ENCODE data around the gene SLC22A23. TPM values are rescaled to one million over a fixed set of nuclear protein-coding genes. Genes with fewer than 3 reads are reported as not detected.

Gene SLC22A23
- total and polyA plus RNA-seq, 12 donors, result 2.3 to 18.5 (median 5.3) TPM

DNA sequence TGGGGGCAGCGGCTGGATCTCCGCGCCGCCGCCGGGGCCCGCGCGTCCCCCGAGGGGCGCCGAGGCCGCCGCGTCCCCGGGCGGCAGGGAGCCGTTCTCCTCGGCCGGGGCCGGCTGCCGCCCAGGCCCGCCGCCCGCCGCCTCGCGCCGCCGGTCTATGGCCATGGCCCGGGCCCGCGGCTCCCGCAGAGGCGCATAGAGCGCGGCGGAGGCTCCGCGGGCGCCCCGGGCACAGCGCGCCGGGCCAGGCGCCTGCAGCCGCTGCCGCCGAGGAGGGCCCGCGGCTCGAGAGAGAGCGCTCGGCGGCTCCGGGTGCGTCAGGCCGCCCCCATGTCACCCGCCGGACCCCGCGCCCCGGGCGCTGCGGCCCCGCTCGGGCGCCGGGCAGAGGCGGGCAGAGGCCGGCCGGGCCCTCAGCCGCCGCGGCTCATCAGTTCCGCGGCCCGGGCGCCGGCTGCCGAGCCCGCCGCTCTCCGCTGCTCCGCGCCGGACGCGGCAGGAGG lies 404 bp downstream of the SLC22A23 start:
- TF ChIP-seq, protein P1, sequence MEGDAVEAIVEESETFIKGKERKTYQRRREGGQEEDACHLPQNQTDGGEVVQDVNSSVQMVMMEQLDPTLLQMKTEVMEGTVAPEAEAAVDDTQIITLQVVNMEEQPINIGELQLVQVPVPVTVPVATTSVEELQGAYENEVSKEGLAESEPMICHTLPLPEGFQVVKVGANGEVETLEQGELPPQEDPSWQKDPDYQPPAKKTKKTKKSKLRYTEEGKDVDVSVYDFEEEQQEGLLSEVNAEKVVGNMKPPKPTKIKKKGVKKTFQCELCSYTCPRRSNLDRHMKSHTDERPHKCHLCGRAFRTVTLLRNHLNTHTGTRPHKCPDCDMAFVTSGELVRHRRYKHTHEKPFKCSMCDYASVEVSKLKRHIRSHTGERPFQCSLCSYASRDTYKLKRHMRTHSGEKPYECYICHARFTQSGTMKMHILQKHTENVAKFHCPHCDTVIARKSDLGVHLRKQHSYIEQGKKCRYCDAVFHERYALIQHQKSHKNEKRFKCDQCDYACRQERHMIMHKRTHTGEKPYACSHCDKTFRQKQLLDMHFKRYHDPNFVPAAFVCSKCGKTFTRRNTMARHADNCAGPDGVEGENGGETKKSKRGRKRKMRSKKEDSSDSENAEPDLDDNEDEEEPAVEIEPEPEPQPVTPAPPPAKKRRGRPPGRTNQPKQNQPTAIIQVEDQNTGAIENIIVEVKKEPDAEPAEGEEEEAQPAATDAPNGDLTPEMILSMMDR (IDR thresholded peaks at IDR 0.05), result no peak
- TF ChIP-seq POLR2A (IDR thresholded peaks at IDR 0.05), result no peak
- H3K9me3 ChIP-seq (replicated peaks in 1 of 3), result no peaks in the 10 kb centered on the region
- no peaks in the 10 kb centered on the region for H3K27me3 ChIP-seq
- H3K4me3 ChIP-seq, result peak overlapping the region in 2 of 4 donors; percentile 54 to 64
- H3K27ac ChIP-seq, result peak overlapping the region in 2 of 5 donors; percentile 32 to 52
- peak in 1 of 7 donors; percentile 10 for DNase-seq
- H3K4me1 ChIP-seq (replicated peaks in 1 of 2), result peaks cover 14 to 24% of the 10 kb centered on the region in 2 donors
- intact Hi-C loops (cut with DNase I), result loop anchor here (5.0 kb wide), 2 partner anchors 174 to 179 kb away; no protein-coding TSS in a partner anchor
- no peaks in the 10 kb centered on the region for H3K36me3 ChIP-seq (replicated peaks in 1 of 2)
- WGBS, 4 donors, result 0 to 5% (median 0%) methylated on average over 4 to 89 of the region's 89 CpGs; no CpG with 5 or more reads in 1 of the 4 donors

DNA sequence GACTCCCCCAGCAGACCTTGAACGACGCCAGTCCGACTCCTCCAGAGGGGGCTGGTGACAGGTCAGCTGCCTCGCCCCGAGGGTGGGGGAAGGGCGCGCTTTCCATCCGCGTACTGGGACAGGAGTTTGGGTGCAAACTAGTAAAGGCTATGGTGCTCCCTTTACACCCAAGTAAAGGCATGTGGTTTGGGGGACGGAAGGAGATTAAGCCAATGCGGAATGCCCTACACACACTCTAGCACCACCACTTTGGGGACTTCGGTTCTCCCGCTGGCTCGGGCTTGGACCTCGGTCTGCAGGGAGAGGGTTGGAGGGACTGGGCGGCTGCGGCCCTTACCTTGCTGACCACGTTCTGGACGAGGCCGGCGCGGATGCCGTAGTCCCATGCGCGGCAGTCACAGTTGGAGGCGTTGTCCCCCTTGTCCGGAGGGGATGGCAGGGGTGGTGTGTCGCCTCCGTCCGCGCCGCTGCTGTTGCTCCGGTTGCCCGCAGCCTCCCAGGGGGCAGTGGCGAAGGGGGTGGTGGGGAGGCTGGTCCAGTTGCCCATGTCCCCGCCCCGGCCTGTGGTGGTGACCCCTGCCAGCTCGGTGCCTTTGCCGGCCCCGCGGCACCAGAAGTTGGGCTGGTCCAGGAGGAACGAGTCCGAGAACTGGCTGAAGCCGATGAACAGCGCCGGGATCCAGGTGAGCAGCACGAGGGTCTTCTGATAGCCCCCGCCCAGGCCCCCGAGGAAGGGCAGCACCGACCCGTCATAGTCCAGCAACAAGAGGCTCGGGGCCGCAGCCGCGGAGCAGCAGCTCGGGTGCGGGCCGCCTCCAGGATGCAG lies 1.1 kb downstream of the SLC22A23 start:
- Histone ChIP-seq H3K9me3 (replicated peaks in 1 of 3) (no peaks in the 10 kb centered on the region), H3K27me3 (no peaks in the 10 kb centered on the region), H3K4me3 (peak overlapping the region in 3 of 4 donors; percentile 22 to 64 (median 54)), H3K27ac (no peak overlapping the region), H3K36me3 (replicated peaks in 1 of 2) (no peaks in the 10 kb centered on the region), H3K4me1 (replicated peaks in 1 of 2) (peaks cover 14 to 24% of the 10 kb centered on the region in 2 donors)
- 0 to 1% (median 1%) methylated on average over 10 to 58 of the region's 58 CpGs for WGBS, 4 donors
- intact Hi-C loops (cut with DNase I), result loop anchor here (5.0 kb wide), 2 partner anchors 173 to 178 kb away; no protein-coding TSS in a partner anchor
- no peak for TF ChIP-seq POLR2A (IDR thresholded peaks at IDR 0.05)
- TF ChIP-seq, protein P1 (IDR thresholded peaks at IDR 0.05), result no peak
- peak in 6 of 7 donors; percentile 18 to 35 (median 28) for DNase-seq

DNA sequence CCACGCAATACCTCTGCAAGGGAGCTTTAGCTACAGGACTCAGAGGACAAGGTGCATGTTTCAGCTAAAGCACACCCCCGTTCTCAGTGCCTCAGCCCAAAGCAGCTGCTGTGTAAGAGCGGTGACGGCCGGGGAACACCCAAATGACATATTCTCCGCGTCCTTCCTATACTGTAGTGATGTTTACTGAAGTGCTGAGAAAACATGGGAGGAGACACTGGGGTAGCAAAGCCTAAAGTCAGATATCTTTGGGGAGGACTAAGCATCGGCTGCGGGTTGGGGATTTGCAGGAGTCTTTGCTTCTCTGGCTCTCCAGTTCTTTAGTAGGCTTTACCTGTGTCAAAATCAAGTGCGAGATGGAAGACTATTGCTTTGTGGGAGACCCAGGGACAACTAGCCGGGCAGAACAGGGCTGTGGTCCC lies 1.7 kb downstream of the SLC22A23 start:
- intact Hi-C loops (cut with DNase I), result loop anchor here (5.0 kb wide), 2 partner anchors 173 to 178 kb away; no protein-coding TSS in a partner anchor
- WGBS, 4 donors, result 52 to 67% (median 56%) methylated on average over 9 to 11 of the region's 11 CpGs
- peak overlapping the region in 2 of 4 donors; percentile 54 to 64 for H3K4me3 ChIP-seq
- no peak for DNase-seq
- no peak overlapping the region for H3K27ac ChIP-seq
- no peaks in the 10 kb centered on the region for H3K9me3 ChIP-seq (replicated peaks in 1 of 3)
- TF ChIP-seq, protein P1 (IDR thresholded peaks at IDR 0.05), result no peak
- TF ChIP-seq POLR2A (IDR thresholded peaks at IDR 0.05), result no peak
- peaks cover 14 to 24% of the 10 kb centered on the region in 2 donors for H3K4me1 ChIP-seq (replicated peaks in 1 of 2)
- no peaks in the 10 kb centered on the region for H3K27me3 ChIP-seq
- H3K36me3 ChIP-seq (replicated peaks in 1 of 2), result no peaks in the 10 kb centered on the region

DNA sequence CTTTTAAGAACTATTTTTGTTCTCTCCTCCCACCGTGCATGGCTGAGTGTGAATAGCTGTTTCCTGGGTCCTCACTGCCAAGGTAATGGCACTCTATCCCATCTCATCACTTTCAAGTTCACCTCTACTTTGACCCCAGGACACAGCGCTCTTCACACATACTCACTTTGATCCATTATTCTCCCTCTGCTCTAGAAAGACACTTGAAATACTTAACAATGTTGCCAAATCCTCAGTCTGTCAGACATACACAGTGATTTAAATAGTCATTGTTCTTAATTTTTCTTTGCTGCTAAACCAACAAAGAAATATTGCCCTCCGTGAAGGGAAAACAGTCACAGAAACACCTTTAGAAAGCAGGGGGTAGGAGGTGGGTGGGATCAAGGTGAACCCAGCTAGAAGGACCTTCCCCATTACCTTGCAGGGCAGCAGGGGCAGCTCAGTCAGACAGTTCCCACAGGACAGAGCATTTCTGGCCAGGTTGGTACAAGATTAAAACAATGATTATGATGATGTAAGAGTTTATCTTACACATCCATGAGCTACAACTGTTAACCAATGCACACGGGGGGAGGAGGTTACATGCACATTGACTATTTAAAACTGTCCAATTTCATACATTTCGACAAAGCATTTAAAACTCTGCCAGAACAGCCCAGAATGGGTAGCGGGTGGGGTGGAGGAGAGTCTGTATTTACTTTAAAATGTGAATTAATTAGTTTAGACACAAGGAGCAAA lies 2.4 kb downstream of the SLC22A23 start:
- H3K27ac ChIP-seq, result no peak overlapping the region
- WGBS, 4 donors, result 78 to 85% (median 83%) methylated on average over 6 of the region's 6 CpGs
- H3K36me3 ChIP-seq (replicated peaks in 1 of 2), result no peaks in the 10 kb centered on the region
- no peaks in the 10 kb centered on the region for H3K27me3 ChIP-seq
- DNase-seq, result no peak
- H3K4me1 ChIP-seq (replicated peaks in 1 of 2), result peaks cover 14 to 24% of the 10 kb centered on the region in 2 donors
- H3K9me3 ChIP-seq (replicated peaks in 1 of 3), result no peaks in the 10 kb centered on the region
- H3K4me3 ChIP-seq, result no peak overlapping the region
- intact Hi-C loops (cut with DNase I), result loop anchor here (5.0 kb wide), 2 partner anchors 172 to 177 kb away; no protein-coding TSS in a partner anchor
- TF ChIP-seq, protein P1 (IDR thresholded peaks at IDR 0.05), result no peak
- no peak for TF ChIP-seq POLR2A (IDR thresholded peaks at IDR 0.05)

Measured in adrenal gland (tissue), 12 donors.